HG03196 (cell line): ENCODE data around the gene SSC4D.
A peak's percentile ranks its signal among the peaks of the same experiment; 100 is the strongest.
"Not testable (repeated sequence)": the region's sequence is repeated elsewhere in the genome, so short reads cannot be mapped to it uniquely, and the experiment has no call there.

Source experiments
- ATAC-seq: cut with Tn5 transposase; IDR thresholded peaks from one replicate; pipeline ENCODE4 v1.9.1; 2021; ENCODE audit not compliant: unreplicated experiment

Gene SSC4D

DNA sequence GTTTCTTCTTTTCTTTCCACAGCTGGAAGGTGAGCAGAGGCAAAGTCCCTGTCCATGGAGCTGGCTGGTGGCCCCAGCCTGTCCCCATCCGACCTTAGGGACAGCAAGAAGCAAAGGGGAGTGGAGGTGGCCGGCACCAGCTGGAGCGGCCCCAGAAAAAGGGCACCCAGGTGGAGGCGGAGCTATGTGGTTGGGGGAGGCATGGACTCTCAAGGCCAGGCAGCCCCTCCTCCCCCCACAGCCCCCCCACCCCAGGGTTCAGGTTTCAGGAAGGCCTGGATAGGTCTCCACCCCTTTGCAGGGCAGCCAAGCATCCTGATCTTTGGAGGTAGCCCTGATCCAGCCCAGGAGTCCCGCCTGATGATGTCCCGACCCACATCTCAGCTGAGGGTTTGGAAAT lies at the start of gene SSC4D:
Gene SSC4D (minus strand): TSS at position 161 of the 400 bp plus-strand sequence. CDS start 5,258 bp downstream, outside the sequence.
- ATAC-seq = no peak

DNA sequence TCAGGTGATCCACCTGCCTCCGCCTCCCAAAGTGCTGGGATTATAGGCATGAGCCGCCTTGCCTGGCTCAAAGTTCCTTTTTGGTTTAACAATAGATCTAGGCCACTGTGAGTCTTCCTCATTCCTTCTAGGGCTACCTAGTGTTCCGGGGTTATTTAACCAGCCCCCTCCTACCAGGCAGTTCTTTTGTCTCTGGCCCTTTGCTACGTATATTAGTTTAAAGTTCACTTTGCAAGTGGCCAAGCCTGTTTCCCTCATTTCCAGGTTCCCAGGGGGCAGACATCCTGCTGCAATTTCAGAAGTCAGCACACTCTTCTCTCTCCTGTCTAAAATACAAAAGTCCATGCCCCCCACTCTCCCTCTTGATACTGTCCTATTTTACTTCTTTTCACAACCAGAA lies 49.0 kb upstream of the SSC4D start:
- not testable (repeated sequence) for ATAC-seq

DNA sequence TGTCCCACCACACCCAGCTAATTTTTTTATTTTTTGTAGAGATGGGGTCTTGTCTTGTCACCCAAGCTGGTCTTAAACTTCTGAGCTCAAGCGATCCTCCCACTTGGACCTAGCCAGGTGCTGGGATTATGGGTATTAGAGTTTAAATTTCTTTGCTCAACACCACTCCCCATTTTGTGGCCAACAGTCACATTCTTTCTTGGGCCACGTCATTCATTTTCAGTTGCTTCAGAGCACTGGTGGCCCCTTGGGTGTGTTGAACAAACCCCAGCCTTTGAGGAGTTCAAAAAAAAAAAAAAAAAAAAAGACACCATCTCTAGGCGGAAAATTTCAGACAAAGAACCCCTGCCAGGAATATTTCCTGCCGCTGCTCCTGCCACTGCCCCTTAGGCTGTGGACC lies 47.5 kb upstream of the SSC4D start:
- ATAC-seq = not testable (repeated sequence)

DNA sequence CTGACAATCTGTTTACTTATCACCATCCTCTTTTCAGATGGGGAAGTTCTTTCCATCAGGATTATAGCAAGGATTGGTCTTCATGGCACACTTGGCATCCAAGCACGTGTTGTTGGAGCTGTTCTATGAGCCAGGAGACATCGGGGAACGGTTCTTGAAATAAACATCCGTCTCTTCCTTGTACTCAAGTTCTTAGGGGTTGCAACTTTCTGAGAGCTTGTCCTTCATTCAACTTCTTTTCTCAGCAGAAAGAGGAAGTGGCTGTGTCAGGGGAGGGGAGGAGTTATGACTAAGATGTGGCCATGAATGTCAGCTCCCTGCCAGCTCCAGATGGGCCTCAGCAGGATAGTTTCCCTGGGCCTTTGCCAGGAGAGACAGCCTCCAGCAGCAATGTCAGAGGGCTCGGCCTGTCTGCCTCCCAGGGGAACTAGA lies 36.1 kb upstream of the SSC4D start:
- ATAC-seq = peak; percentile 56

DNA sequence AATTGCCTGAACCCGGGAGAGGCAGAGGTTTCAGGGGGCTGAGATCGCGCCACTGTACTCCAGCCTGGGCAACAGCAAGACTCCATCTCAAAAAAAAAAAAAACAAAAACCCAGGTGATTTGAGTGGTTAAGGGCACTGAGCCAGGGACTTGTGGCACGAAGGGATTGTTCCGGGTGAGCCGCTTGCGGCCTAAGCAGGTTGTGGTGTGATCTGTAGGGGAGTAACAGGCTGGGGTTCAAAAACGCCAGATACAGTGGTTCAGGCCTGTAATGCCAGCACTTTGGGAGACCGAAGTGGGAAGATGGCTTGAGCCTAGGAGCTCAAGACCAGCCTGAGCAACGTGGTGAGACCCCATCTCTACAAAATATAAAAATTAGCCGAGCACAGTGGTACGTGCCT lies 34.3 kb upstream of the SSC4D start:
- not testable (repeated sequence) for ATAC-seq

DNA sequence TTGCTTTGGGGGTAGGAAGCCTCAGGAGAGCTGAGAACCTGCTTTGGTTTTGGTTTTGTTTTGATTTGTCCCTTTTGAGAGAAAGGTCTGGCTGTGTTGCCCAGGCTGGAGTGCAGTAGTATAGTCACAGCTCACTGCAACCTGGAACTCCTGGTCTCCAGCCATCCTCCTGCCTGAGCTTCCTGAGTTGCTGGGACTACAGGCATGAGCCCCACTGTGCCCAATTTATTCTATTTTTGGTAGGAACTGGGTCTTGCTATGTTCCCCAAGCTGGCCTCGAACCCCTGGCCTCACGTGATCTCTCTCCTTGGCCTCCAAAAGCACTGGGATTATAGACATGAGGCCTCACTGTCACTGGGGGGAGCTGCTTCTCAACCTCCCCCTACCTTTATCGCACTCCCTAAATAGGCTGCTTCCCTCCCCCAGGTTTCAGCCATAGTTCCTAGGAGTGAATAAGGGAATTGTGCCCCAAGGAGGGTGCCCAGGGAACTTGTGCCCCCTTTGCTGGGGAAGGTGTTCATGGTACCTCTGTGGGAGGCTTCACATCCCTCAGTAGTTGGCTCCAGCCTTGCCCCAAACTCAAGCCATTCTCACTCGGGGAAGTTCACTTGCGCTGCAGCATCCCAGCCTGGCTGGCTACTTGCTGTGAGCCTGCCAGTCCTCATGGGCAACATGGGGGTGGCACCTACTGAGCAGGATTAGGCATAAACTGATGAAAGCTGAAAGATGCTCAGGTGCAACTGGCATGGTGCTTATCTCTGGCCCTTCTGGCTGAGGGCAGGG lies 33.4 kb upstream of the SSC4D start:
- ATAC-seq = not testable (repeated sequence)

DNA sequence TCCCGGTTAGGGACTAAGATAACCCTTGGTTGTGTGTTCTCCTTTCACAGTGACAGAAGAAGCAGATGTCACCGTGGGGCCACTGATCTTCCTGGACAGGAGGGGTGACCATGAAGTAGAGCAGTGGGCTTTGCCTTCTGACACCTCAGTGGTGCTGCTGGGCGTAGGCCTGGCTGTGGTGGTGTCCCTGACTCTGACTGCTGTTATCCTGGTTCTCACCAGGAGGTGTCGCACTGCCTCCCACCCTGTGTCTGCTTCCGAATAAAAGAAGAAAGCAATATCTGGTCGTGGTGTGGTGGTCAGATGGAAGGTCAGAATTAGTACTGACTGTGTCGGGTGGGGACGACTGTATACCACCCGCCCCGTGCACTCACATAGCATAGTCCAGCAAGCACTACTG lies 32.3 kb upstream of the SSC4D start:
- peak; percentile 39 for ATAC-seq

DNA sequence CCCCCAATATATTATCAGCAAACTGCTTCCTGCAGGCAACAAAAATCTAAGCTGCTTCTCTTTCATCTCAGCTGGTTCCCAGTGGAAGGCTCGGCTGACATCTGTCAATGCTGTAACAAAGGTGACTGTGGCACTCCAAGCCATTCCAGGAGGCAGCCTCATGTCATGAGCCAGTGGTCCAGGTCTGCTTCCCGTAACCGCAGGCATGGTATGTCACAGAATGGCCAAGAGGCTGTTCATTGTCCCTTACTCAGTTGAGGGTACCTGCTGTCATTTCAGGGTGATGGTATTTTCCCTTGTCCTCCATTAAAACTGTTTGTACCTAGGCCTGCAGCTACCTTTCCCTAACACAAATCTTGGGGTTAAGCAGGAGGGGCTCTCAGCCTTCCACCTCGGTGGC lies 30.9 kb upstream of the SSC4D start:
- ATAC-seq = not testable (repeated sequence)

DNA sequence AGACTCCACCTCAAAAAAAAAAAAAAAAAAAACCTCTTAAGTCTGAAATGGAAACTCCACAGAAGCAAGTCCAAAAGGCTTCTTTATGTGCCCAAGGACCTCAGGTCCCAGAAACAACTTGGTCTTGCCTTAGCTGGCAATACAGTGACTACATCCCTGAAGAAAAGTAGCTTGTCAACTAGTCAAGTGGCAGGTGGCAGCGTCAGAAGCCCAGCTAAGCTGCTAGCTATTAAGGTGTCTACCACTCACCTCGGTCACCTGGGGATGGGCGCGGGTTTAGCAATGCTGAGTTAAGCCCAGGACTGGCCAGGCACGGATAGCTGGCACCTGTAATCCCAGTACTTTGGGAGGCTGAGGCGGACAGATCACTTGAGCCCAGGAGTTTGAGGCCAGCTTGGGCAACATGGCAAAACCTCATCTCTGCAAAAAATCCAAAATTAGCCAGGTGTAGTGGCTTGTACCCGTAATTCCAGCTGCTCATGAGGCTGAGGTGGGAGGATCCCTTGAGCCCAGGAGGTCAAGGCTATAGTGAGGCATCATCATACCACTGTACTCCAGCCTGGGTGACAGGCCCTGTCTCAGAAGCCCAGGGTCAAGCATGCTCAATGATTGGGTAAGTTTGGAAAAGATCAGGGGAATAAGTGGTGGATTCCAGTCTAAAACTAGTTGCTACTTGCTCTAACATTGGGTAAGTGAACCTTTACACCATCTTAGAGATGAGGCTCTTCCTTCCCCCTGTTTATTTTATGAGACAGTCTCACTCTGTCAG lies 29.8 kb upstream of the SSC4D start:
- not testable (repeated sequence) for ATAC-seq

DNA sequence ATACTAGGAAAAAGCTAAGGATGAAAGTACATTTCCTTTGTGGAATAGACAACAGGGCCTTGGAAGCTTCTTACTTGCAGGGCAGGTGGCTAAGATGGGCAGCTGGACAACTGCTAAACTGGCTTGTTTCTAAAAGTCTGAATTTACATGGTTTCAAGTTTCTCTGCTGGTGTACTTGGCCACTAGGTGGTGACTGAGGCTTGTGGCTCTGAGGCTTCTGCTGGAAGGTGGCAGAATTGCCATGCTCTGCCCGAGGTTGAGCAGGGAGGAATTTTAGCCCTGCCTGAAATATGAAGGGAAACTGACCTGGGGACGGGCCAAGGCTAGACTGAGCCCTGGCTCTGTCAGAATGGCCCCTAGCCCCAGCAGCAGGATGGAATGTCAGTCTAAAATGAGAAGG lies 28.4 kb upstream of the SSC4D start:
- ATAC-seq = peak; percentile 52

DNA sequence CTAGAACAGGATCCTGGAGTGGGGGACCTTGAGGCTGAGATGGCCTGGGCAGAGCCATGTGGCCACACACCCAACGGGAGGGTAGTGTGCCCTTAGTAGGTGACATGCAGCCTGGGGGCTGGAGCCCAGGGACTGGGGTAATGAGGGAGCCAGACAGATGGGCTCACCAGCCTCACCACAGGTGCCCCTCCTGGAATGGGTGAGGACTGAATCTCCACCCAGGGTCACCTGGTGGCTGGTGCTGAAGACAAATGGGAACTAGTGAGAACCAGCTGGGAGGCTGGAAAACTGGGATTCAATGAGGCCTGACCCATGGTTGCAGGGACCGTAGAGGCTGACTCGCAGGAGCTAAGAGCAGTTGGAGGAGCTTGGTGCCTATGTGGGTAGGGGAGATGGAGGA lies 21.3 kb upstream of the SSC4D start:
- no peak for ATAC-seq

DNA sequence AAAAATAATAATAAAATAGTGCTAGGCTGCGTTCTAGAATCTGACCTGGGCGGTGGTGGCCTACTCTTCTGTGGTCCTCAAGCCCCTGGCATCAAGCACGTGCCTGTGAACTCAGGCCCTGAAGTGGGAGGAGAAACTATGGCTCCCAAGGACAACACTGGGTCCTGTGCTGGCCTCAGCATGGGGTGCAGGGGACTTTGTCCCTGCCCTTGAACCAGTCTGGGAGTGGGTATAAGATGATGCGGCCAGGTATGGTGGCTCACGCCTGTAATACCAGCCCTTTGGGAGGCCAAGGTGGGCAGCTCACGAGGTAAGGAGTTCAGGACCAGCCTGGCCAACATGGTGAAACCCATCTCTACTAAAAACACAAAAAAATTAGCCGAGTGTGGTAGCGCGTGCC lies 20.7 kb upstream of the SSC4D start:
- no peak for ATAC-seq

DNA sequence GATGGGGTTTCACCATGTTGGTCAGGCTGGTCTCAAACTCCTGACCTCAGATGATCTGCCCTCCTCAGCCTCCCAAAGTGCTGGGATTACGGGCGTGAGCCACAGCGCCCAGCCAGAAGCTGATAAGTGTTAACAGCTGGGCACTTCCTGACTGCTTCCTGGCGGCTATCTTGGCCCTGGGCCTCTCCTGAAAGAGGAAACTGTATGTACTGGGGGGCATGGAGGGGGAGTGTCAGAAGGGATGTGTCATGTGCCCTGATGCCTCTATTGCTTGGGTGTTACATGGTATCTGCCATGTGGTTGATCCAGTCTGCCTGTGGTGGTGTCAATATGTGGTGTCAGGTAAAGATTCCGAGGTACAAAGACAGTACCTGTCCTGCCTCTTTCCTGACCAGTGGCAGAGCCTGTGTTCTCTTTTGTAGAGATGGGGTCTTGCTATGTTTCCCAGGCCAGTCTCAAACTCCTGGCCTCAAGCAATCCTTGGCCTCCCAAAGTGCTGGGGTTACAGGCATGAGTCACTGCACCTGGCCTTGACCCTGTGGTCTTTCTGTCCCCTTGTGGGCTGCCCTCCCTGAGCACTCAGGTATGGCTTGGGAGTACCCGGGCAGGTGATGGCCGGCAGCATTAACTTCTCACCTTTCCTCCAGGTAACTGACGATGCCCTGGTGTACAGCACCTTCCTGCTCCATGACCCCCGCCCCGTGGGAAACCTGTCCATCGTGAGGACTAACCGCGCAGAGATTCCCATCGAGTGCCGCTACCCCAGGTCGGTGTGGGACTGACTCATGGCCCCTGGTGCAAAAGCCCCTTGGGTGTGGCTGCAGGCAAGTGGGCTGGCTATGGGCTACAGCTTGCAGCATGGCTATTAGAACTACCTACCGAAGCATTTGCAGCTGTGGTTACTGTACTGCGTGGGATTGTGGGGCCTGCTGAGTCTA lies 19.6 kb upstream of the SSC4D start:
- ATAC-seq = no peak

DNA sequence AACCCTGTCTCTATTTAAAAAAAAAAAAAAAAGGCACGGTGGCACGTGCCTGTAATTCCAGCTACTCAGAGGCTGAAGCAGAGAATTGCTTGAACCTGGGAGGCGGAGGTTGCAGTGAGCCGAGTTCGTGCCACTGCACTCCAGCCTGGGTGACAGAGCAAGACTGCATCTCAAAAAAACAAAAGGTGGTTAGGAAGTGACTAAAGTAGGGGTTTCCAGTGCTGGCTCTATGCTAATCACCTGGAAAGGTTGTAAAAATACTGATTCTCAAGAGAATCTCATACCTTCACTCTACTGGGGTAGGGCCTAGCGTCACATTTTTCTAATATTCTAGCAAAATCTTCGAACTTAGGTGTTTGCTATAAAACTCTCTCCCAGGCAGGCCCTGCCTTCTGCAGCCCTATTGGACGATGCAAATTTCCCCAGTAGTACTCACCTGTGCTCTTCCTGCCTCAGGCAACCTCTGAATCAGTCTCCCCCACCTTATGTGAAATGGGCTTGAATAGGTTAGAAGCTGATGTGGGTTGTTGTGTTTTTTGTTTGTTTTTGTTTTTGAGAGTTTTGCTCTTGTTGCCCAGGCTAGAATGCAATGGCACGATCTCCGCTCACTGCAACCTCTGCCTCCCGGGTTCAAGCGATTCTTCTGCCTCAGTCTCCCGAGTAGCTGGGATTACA lies 18.8 kb upstream of the SSC4D start:
- ATAC-seq = no peak

DNA sequence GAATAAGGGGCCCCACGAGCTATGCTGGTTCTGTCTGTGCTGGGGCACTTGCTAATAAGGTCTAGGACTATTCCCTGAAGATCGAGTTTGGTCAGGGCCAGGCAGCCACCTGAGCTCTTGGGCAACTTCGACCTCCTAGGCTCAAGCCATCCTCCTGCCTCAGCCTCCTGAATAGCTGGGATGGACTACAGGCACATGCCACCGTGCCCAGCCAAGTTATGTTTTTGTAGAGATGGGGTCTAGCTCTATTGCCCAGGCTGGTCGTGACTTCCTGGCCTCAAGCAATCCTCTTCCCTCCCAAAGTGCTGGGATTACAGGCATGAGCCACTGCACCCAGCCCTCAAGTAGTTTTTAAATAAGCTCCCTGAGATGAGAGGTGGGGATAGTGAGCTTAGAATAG lies 18.1 kb upstream of the SSC4D start:
- no peak for ATAC-seq

DNA sequence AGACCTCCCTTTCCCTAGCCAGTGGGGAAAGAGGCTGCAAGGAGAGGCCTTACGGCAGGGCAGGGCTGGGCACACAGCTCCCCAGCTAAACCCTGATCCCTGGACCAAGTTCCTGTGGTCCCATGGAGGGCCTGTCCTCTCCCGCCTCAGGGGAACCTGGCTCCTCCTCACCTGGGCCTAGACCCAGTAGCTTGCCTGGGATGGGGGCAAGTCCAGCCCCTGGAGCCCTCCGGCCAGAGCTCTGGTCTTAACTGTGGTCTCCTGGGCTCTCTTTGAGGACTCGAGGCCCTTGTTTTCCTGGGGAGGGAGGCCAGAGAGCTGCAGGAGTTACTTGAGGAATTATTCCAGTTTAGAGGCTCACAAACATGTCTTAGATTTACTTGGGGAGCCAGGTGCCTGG lies 16.7 kb upstream of the SSC4D start:
- ATAC-seq = no peak

DNA sequence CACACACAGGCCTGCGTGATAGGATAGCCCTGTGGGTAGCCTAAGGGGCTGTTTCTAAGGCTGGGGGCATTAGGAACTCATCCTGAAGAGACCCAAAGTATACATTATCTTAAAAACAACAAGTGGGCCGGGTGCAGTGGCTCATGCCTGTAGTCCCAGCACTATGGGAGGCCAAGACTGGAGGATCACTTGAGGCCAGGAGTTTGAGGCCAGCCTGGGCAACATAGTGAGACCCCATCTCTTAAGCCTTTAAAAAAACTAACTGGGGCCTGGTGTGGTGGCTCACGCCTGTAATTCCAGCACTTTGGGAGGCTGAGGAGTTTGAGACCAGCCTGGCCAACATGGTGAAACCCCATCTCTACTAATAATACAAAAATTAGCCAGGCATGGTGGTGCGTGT lies 16.1 kb upstream of the SSC4D start:
- not testable (repeated sequence) for ATAC-seq

DNA sequence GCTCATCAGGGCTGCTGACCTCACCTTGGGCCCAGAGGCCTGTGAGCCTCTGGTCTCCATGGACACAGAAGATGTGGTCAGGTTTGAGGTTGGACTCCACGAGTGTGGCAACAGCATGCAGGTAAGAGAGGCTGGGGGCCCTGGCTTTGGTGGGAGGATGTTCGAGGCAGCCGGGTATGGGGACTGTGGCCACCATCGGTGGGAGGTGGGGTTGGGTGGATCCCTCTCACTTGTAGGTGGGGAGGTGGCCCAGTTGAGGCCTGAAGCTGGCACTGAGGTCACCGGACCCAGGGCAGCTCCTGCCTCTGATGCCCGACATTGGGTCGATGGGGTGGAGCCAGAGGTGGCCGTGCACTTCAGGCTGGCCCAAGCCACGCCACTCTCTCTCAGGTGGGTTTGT lies 15.7 kb upstream of the SSC4D start:
- ATAC-seq = no peak

DNA sequence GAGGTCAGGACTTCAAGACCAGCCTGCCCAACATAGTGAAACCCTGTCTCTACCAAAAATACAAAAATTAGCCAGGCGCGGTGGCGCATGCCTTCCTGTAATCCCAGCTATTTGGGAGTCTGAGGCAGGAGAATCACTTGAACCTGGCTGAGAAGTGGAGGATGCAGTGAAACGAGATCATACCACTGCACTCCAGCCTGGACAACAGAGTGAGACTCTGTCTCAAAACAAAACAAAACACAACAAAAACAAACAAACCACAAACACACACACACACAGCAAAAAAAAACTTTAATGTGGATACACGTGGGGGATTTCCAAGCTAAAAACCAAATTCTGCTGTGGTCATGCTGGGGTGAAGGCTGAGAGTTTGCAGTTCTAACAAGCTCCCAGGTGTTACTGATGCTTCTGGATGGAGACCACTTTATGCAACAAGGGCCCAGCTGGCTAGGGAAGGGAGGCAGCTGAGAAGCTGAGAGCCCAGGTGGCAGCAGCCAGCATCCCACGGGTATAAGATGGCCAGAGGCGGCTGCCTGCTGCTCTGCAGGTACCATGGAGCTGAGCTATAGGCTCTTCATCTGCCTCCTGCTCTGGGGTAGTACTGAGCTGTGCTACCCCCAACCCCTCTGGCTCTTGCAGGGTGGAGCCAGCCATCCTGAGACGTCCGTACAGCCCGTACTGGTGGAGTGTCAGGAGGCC lies 15.1 kb upstream of the SSC4D start, which contains the start of gene ZP3:
Gene ZP3 (plus strand): TSS at position 538 of the 699 bp plus-strand sequence. CDS start 15 bp downstream, at position 553.
- ATAC-seq = no peak
